Left lung (tissue), 10 donors: ENCODE data around the gene SPRY4. TPM values are rescaled to one million over a fixed set of nuclear protein-coding genes. Genes with fewer than 3 reads are reported as not detected.

ENCODE experiments used
- ATAC-seq: fragments of 200-7000 bp; cut with Tn5 transposase; one replicate; pipeline ENCODE4 v1.9.1; 2020; ENCODE audit warnings: moderate library complexity
- DNase-seq, 4 donors: peaks; one replicate each; pipeline ENCODE4 v3.0.0-alpha.2; 2013 to 2020
- H3K27ac ChIP-seq, 2 donors: fragments of 200-600 bp; sonication (generic) in 1 of 2; one replicate each; pipeline versions ENCODE4 v1.5.0 to v1.8.0; 2020 to 2021
- H3K27me3 ChIP-seq, 2 donors: fragments of 200-600 bp; sonication (generic) in 1 of 2; one replicate each; pipeline versions ENCODE4 v1.5.0 to v1.8.0; 2020 to 2021
- H3K36me3 ChIP-seq, 2 donors: fragments of 200-600 bp; sonication (generic) in 1 of 2; one replicate each; pipeline versions ENCODE4 v1.5.0 to v1.8.0; 2020 to 2021
- H3K4me1 ChIP-seq, 2 donors: fragments of 200-600 bp; one replicate each; pipeline ENCODE4 v1.8.0; 2021
- H3K4me3 ChIP-seq, 2 donors: fragments of 200-600 bp; sonication (generic) in 1 of 2; one replicate each; pipeline versions ENCODE4 v1.5.0 to v1.8.0; 2020 to 2021; ENCODE audit warnings: mild to moderate bottlenecking in 1 of 2
- H3K9me3 ChIP-seq, 2 donors: fragments of 200-600 bp; sonication (generic) in 1 of 2; one replicate each; pipeline versions ENCODE4 v1.5.0 to v1.8.0; 2020 to 2021
- CTCF ChIP-seq, 2 donors: fragments of 200-600 bp; sonication (generic) in 1 of 2; IDR thresholded peaks; one replicate each; pipeline versions ENCODE4 v1.5.0 to v1.8.0; 2021; ENCODE audit warnings: antibody characterized with exemption in 2 of 2
- intact Hi-C, 2 donors: fragments of 100-400 bp; cut with DNase I; formaldehyde crosslinking; loops; one replicate each; pipeline versions ENCODE4 v1.11.2 to v1.14.2; 2022
- polyA plus RNA-seq, 6 donors: library from polyadenylated mRNA; unstranded; fragments of 120-200 nt; gene quantifications; one replicate each; pipeline ENCODE4 v1.2.1, GENCODE V29; 2013; ENCODE audit not compliant: insufficient read length in 6 of 6
- total RNA-seq, 2 donors: library from RNA; stranded (reverse); fragmentation: NEBNext Ultra II Directional; extraction: Animal tissue kit (Norgen Biotek cat#: 25700); gene quantifications; one replicate each; pipeline ENCODE4 v1.2.1, GENCODE V29; 2021
- donor health status: DM: no; HTN: yes; CAD: no.
- donor health status: DM: no; HTN: no; CAD: no.

The SPRY4 gene
- total and polyA plus RNA-seq, 8 donors, result 28.9 to 56.5 (median 45.9) TPM

GRCh38 chr5:142308358-142308757, 16.5 kb downstream of the SPRY4 start:
- H3K27me3 ChIP-seq, result no peaks in the 10 kb centered on the region
- H3K27ac ChIP-seq, result no peak overlapping the region
- intact Hi-C loops, result no loop called here
- H3K36me3 ChIP-seq, result peaks cover 0 to 25% of the 10 kb centered on the region in 2 donors
- ATAC-seq (no peak), DNase-seq (no peak)
- H3K9me3 ChIP-seq, result no peaks in the 10 kb centered on the region
- no peak overlapping the region for H3K4me3 ChIP-seq
- TF ChIP-seq CTCF (IDR thresholded peaks at IDR 0.05), result no peak
- peaks cover 0 to 10% of the 10 kb centered on the region in 2 donors for H3K4me1 ChIP-seq

- TF ChIP-seq CTCF (IDR thresholded peaks at IDR 0.05), result no peak
- intact Hi-C loops, result no loop called here
- Histone ChIP-seq H3K27me3 (no peaks in the 10 kb centered on the region), H3K4me3 (no peak overlapping the region), H3K4me1 (no peaks in the 10 kb centered on the region), H3K27ac (no peak overlapping the region), H3K36me3 (peaks cover 0 to 14% of the 10 kb centered on the region in 2 donors), H3K9me3 (no peaks in the 10 kb centered on the region)
- ATAC-seq (no peak), DNase-seq (no peak)
These were observed 17.5 kb downstream of the SPRY4 start for GRCh38 chr5:142307146-142307890.

GRCh38 chr5:142306077-142306502, 18.7 kb downstream of the SPRY4 start:
- H3K27me3 ChIP-seq, result no peaks in the 10 kb centered on the region
- ATAC-seq, result no peak

GRCh38 chr5:142305211-142305610, 19.6 kb downstream of the SPRY4 start:
- no peak for DNase-seq
- TF ChIP-seq CTCF (IDR thresholded peaks at IDR 0.05), result no peak
- H3K27me3 ChIP-seq, result no peaks in the 10 kb centered on the region
- no peak overlapping the region for H3K27ac ChIP-seq
- peaks cover 0 to 4% of the 10 kb centered on the region in 2 donors for H3K36me3 ChIP-seq
- no peak overlapping the region for H3K4me3 ChIP-seq
- H3K4me1 ChIP-seq, result no peaks in the 10 kb centered on the region
- intact Hi-C loops, result no loop called here
- ATAC-seq, result no peak
- H3K9me3 ChIP-seq, result no peaks in the 10 kb centered on the region

More at GRCh38 chr5:142306077-142306502, 18.7 kb downstream of the SPRY4 start:
- no peak for DNase-seq
- H3K36me3 ChIP-seq, result peaks cover 0 to 12% of the 10 kb centered on the region in 2 donors
- TF ChIP-seq CTCF (IDR thresholded peaks at IDR 0.05), result no peak
- no peaks in the 10 kb centered on the region for H3K4me1 ChIP-seq
- H3K4me3 ChIP-seq, result no peak overlapping the region
- intact Hi-C loops, result no loop called here
- no peak overlapping the region for H3K27ac ChIP-seq
- H3K9me3 ChIP-seq, result no peaks in the 10 kb centered on the region

GRCh38 chr5:142304013-142304701, 20.7 kb downstream of the SPRY4 start:
- ATAC-seq (no peak), DNase-seq (no peak)
- Histone ChIP-seq H3K4me3 (no peak overlapping the region), H3K9me3 (no peaks in the 10 kb centered on the region), H3K4me1 (no peaks in the 10 kb centered on the region), H3K36me3 (no peaks in the 10 kb centered on the region), H3K27me3 (no peaks in the 10 kb centered on the region), H3K27ac (no peak overlapping the region)
- intact Hi-C loops, result no loop called here
- no peak for TF ChIP-seq CTCF (IDR thresholded peaks at IDR 0.05)
